Mesenchymal stem cell (in vitro differentiated cells and primary cell): ENCODE results near the gene ZAR1L.

Source experiments
- DNase-seq: peaks from one replicate; pipeline ENCODE4 v3.0.0-alpha.2; 2013
- H2AFZ ChIP-seq: one replicate; pipeline ENCODE4 v1.6.1; 2013; ENCODE audit warnings: low read depth, mild to moderate bottlenecking, control low read depth, inconsistent platforms, low read length, moderate library complexity
- H2AK5ac ChIP-seq: 2 replicates; pipeline ENCODE4 v1.6.1; 2013; ENCODE audit warnings: low read length, moderate library complexity, mild to moderate bottlenecking, inconsistent platforms; ENCODE audit not compliant: severe bottlenecking
- H2BK120ac ChIP-seq: one replicate; pipeline ENCODE4 v1.6.1; 2013; ENCODE audit warnings: low read depth, mild to moderate bottlenecking, inconsistent platforms, low read length, moderate library complexity
- H2BK12ac ChIP-seq, 2 experiments: one replicate each; pipeline ENCODE4 v1.6.1; 2013; ENCODE audit warnings: inconsistent platforms in 2 of 2, low read length in 2 of 2, mild to moderate bottlenecking in 2 of 2, moderate library complexity in 2 of 2, control low read depth in 1 of 2
- H2BK15ac ChIP-seq: one replicate; pipeline ENCODE4 v1.6.1; 2013; ENCODE audit warnings: mild to moderate bottlenecking, low read depth, inconsistent platforms; ENCODE audit not compliant: poor library complexity, severe bottlenecking
- H2BK5ac ChIP-seq: 2 replicates; pipeline ENCODE4 v1.6.1; 2013; ENCODE audit warnings: low read depth, mild to moderate bottlenecking, low read length, control low read depth, inconsistent platforms; ENCODE audit not compliant: poor library complexity, severe bottlenecking
- H3K14ac ChIP-seq, 2 experiments: one replicate each; pipeline ENCODE4 v1.6.1; 2013; ENCODE audit warnings: inconsistent platforms in 2 of 2, low read length in 2 of 2, control low read depth in 1 of 2, mild to moderate bottlenecking in 1 of 2, moderate library complexity in 1 of 2
- H3K18ac ChIP-seq, 2 experiments: one replicate each; pipeline ENCODE4 v1.6.1; 2013; ENCODE audit warnings: inconsistent platforms in 2 of 2, low read length in 2 of 2, control low read depth in 1 of 2, low read depth in 1 of 2, mild to moderate bottlenecking in 1 of 2
- H3K23ac ChIP-seq, 2 experiments: one replicate each; pipeline ENCODE4 v1.6.1; 2013; ENCODE audit warnings: inconsistent platforms in 2 of 2, low read length in 2 of 2, mild to moderate bottlenecking in 2 of 2, moderate library complexity in 2 of 2, control low read depth in 1 of 2
- H3K27ac ChIP-seq: 2 replicates; pipeline ENCODE4 v1.5.1; 2013; ENCODE audit warnings: mild to moderate bottlenecking, moderate library complexity, low read length, control low read depth, inconsistent platforms; ENCODE audit not compliant: poor library complexity, severe bottlenecking
- H3K27me3 ChIP-seq, 2 experiments: 2 replicates each; pipeline versions ENCODE4 v1.6.1 to v1.7.0; 2013; ENCODE audit warnings: low read length in 2 of 2, mild to moderate bottlenecking in 2 of 2, moderate library complexity in 2 of 2, control low read depth in 1 of 2, inconsistent platforms in 1 of 2; ENCODE audit not compliant: control insufficient read depth in 1 of 2, insufficient read depth in 1 of 2
- H3K36me3 ChIP-seq, 2 experiments: 2 replicates each; pipeline versions ENCODE4 v1.6.1 to v1.7.0; 2013; ENCODE audit warnings: low read length in 2 of 2, control low read depth in 1 of 2, inconsistent platforms in 1 of 2, low read depth in 1 of 2, mild to moderate bottlenecking in 1 of 2; ENCODE audit not compliant: insufficient read depth in 2 of 2, control insufficient read depth in 1 of 2
- H3K4ac ChIP-seq, 2 experiments: one replicate each; pipeline ENCODE4 v1.6.1; 2013; ENCODE audit warnings: inconsistent platforms in 2 of 2, low read length in 2 of 2, mild to moderate bottlenecking in 2 of 2, moderate library complexity in 2 of 2, control low read depth in 1 of 2, low read depth in 1 of 2
- H3K4me1 ChIP-seq: 2 replicates; pipeline ENCODE4 v1.6.1; 2013; ENCODE audit warnings: low read depth, low read length, control low read depth; ENCODE audit not compliant: control insufficient read depth, insufficient read depth
- H3K4me2 ChIP-seq: 2 replicates; pipeline ENCODE4 v1.6.1; 2013; ENCODE audit warnings: low read length, mild to moderate bottlenecking, inconsistent platforms; ENCODE audit not compliant: poor library complexity, severe bottlenecking
- H3K4me3 ChIP-seq, 2 experiments: 2 replicates each; pipeline versions ENCODE4 v1.5.1 to v1.7.0; 2013; ENCODE audit warnings: low read length in 2 of 2, mild to moderate bottlenecking in 2 of 2, control low read depth in 1 of 2, low read depth in 1 of 2; ENCODE audit not compliant: insufficient read depth in 1 of 2
- H3K79me1 ChIP-seq: replicated peaks from 2 replicates; pipeline ENCODE4 v1.6.1; 2013; ENCODE audit warnings: mild to moderate bottlenecking, control low read depth, low read length, inconsistent platforms; ENCODE audit not compliant: poor library complexity, severe bottlenecking
- H3K9ac ChIP-seq: 2 replicates; pipeline ENCODE4 v1.7.0; 2013; ENCODE audit warnings: mild to moderate bottlenecking, low read length, moderate library complexity
- H3K9me3 ChIP-seq: 2 replicates; pipeline ENCODE4 v1.7.0; 2013; ENCODE audit warnings: mild to moderate bottlenecking, low read length; ENCODE audit not compliant: control insufficient read depth
- H4K8ac ChIP-seq: one replicate; pipeline ENCODE4 v1.6.1; 2013; ENCODE audit warnings: inconsistent platforms, mild to moderate bottlenecking, low read length, moderate library complexity
- H4K91ac ChIP-seq: one replicate; pipeline ENCODE4 v1.6.1; 2013; ENCODE audit warnings: mild to moderate bottlenecking, low read length, inconsistent platforms
- WGBS: methylation state at CpG from one replicate; pipeline ENCODE4 v1.1.7; 2013; ENCODE audit warnings: mixed read lengths; 5-methylcytosine and 5-hydroxymethylcytosine counted together

Gene ZAR1L

DNA sequence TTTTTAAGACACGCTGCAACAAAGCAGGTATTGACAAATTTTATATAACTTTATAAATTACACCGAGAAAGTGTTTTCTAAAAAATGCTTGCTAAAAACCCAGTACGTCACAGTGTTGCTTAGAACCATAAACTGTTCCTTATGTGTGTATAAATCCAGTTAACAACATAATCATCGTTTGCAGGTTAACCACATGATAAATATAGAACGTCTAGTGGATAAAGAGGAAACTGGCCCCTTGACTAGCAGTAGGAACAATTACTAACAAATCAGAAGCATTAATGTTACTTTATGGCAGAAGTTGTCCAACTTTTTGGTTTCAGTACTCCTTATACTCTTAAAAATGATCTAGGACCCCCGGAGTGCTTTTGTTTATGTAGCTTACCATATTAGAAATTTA, 1.3 kb upstream of the ZAR1L start:
- H3K27me3 ChIP-seq, result no peaks in the 10 kb centered on the region
- no peak overlapping the region for H2BK12ac ChIP-seq
- no peak overlapping the region for H4K91ac ChIP-seq
- H2AK5ac ChIP-seq, result no peak overlapping the region
- H3K36me3 ChIP-seq, result no peaks in the 10 kb centered on the region
- H3K4me3 ChIP-seq, result peak overlapping the region in 1 of 2 experiments; percentile 90
- H3K23ac ChIP-seq, result no peak overlapping the region
- no peak overlapping the region for H3K14ac ChIP-seq
- DNase-seq, result peak; percentile 13
- H2BK120ac ChIP-seq, result no peak overlapping the region
- no peaks in the 10 kb centered on the region for H3K9me3 ChIP-seq
- H2BK15ac ChIP-seq, result no peak overlapping the region
- no peak overlapping the region for H2AFZ ChIP-seq
- WGBS, result 59% methylated on average over 3 of the region's 6 CpGs
- H2BK5ac ChIP-seq, result no peak overlapping the region
- no peaks in the 10 kb centered on the region for H3K4me1 ChIP-seq
- no peaks in the 10 kb centered on the region for H3K79me1 ChIP-seq
- no peak overlapping the region for H3K27ac ChIP-seq
- no peak overlapping the region for H3K4me2 ChIP-seq
- no peak overlapping the region for H3K4ac ChIP-seq
- H4K8ac ChIP-seq, result no peak overlapping the region
- no peak overlapping the region for H3K18ac ChIP-seq
- peak overlapping the region; percentile 98 for H3K9ac ChIP-seq

DNA sequence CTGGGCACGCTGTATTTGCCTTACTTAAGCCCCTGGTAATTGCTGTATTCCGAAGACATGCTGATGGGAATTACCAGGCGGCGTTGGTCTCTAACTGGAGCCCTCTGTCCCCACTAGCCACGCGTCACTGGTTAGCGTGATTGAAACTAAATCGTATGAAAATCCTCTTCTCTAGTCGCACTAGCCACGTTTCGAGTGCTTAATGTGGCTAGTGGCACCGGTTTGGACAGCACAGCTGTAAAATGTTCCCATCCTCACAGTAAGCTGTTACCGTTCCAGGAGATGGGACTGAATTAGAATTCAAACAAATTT, 821 bp upstream of the ZAR1L start:
- DNase-seq, result no peak
- Histone ChIP-seq H2BK15ac (no peak overlapping the region), H3K79me1 (no peaks in the 10 kb centered on the region), H3K23ac (no peak overlapping the region), H3K4me3 (peak overlapping the region; percentile 88 to 90), H2BK5ac (no peak overlapping the region), H3K9ac (peak overlapping the region; percentile 98), H3K27ac (peak overlapping the region; percentile 78), H2AK5ac (no peak overlapping the region), H2BK12ac (peak overlapping the region in 1 of 2 experiments; percentile 37), H3K4me2 (peak overlapping the region; percentile 85), H4K91ac (no peak overlapping the region), H3K14ac (no peak overlapping the region), H3K9me3 (no peaks in the 10 kb centered on the region), H4K8ac (peak overlapping the region; percentile 93), H2AFZ (peak overlapping the region; percentile 77), H2BK120ac (no peak overlapping the region), H3K36me3 (no peaks in the 10 kb centered on the region), H3K4me1 (no peaks in the 10 kb centered on the region), H3K27me3 (no peaks in the 10 kb centered on the region), H3K18ac (peak overlapping the region; percentile 52 to 65), H3K4ac (no peak overlapping the region)
- 1% methylated on average over 12 of the region's 13 CpGs for WGBS

DNA sequence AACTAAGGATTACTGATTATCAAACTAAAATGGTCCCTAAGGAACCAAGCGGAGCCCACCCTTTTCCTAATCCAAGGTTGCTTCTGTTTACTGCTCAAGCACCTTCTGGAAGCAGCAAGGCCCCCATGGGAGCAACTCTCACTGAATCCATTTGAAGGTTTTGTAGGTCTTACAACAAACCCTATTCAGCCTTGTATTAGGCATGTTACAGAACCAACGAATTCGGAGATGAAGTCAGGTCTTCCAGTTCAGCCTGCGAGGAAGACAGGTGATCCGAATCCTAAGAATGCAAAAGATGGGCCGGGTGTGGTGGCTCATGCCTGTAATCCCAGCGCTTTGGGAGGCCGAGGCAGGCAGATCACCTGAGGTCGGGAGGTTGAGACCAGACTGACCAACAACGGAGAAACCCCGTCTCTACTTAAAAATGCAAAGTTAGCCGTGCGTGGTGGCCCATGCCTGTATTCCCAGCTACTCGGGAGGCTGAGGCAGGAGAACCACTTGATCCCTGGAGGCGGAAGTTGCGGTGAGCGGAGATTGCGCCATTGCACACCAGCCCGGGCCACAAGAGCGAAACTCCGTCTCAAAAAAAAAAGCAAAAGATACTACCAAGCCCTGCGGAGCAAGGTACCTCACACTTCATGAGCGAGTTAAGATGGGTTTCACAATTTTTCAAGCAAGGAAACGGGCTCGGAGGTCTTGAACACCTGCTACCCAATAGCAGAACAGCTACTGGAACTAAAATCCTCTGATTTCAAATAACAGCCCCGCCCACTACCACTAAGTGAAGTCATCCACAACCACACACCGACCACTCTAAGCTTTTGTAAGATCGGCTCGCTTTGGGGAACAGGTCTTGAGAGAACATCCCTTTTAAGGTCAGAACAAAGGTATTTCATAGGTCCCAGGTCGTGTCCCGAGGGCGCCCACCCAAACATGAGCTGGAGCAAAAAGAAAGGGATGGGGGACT, 609 bp downstream of the ZAR1L start:
- DNase-seq, result peak; percentile 57
- H2BK5ac ChIP-seq, result no peak overlapping the region

DNA sequence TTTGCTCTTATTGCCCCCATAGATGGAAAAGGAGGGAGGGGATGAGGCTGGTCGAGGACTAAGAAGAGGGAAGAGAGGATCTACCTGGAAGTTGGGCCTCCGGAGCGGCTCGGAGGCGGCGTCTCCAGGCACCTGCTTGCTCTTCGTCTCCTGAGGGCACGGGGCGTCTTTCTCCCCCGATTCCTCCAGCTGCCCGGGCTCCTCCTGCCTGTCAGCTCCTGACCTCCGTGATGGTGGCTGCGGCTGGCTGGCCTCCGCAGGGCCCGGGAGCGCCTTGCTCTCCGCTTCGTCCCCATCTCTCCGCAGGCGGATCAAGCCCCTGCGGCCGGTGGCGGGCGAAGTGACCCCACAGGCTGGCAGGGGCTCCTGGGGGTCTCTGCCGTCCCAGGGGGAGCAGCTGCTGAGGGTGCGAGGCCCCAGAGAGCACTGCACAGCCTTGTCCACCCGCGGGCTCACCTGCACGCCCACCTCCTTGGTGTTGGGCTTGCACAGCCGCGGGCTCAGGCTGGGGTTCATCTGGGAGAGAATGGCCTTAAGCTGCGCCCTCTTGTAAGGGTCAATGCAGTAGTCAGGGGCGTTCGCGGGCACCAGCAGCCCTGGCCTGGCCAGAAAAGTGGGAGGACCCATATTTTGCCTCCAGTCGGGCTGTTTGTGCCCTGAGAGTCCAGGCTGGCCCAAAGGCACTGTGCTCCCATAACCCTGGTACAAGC, 3.8 kb downstream of the ZAR1L start:
- Histone ChIP-seq H3K4me1 (no peaks in the 10 kb centered on the region), H3K27ac (no peak overlapping the region), H3K27me3 (no peaks in the 10 kb centered on the region), H4K91ac (no peak overlapping the region), H3K4ac (no peak overlapping the region), H3K23ac (no peak overlapping the region), H2BK15ac (no peak overlapping the region), H2BK12ac (no peak overlapping the region), H3K18ac (no peak overlapping the region), H3K36me3 (no peaks in the 10 kb centered on the region), H3K4me2 (no peak overlapping the region), H2AK5ac (no peak overlapping the region), H2BK120ac (no peak overlapping the region), H2AFZ (no peak overlapping the region), H3K4me3 (no peak overlapping the region), H4K8ac (no peak overlapping the region), H2BK5ac (no peak overlapping the region), H3K9me3 (no peaks in the 10 kb centered on the region), H3K14ac (no peak overlapping the region), H3K79me1 (no peaks in the 10 kb centered on the region), H3K9ac (peak overlapping the region; percentile 2)
- DNase-seq, result no peak
- WGBS, result 97% methylated on average over 35 of the region's 36 CpGs

More for the DNA sequence above, 609 bp downstream of the ZAR1L start:
- H3K9me3 ChIP-seq, result no peaks in the 10 kb centered on the region
- no peak overlapping the region for H2AK5ac ChIP-seq
- H2BK15ac ChIP-seq, result peak overlapping the region; percentile 62
- WGBS, result 79% methylated on average over 32 of the region's 32 CpGs
- H3K18ac ChIP-seq, result peak overlapping the region; percentile 80 to 84
- peak overlapping the region; percentile 77 for H3K27ac ChIP-seq
- peak overlapping the region; percentile 85 for H3K4me2 ChIP-seq
- H3K4me1 ChIP-seq, result no peaks in the 10 kb centered on the region
- peak overlapping the region; percentile 91 for H2AFZ ChIP-seq
- H3K14ac ChIP-seq, result no peak overlapping the region
- no peak overlapping the region for H2BK120ac ChIP-seq
- H3K4me3 ChIP-seq, result peak overlapping the region; percentile 88 to 90
- no peak overlapping the region for H3K23ac ChIP-seq
- H2BK12ac ChIP-seq, result no peak overlapping the region
- H3K4ac ChIP-seq, result peak overlapping the region; percentile 19 to 39
- no peaks in the 10 kb centered on the region for H3K36me3 ChIP-seq
- no peaks in the 10 kb centered on the region for H3K79me1 ChIP-seq
- H3K9ac ChIP-seq, result peak overlapping the region; percentile 98
- peak overlapping the region; percentile 100 for H4K8ac ChIP-seq
- H3K27me3 ChIP-seq, result no peaks in the 10 kb centered on the region
- peak overlapping the region; percentile 73 for H4K91ac ChIP-seq
